Regular cardiac myocyte (primary cell): ENCODE results near the gene DSC3. TPM values are rescaled to one million over a fixed set of nuclear protein-coding genes. Genes with fewer than 3 reads are reported as not detected.

ENCODE experiments used
- total RNA-seq: library from RNA; depleted of rRNA; stranded (reverse); fragments of >200 nt; gene quantifications from 2 replicates; pipeline ENCODE4 v1.2.3, GENCODE V29; 2014

Gene DSC3
- total RNA-seq, result under 0.01 and 0.19 TPM in 2 replicates

GRCh38 chr18:31042406-31043181 is at the start of gene DSC3:
TSS of gene DSC3 (minus strand) at chr18:31042742. CDS start at chr18:31042660, 82 bp downstream.

Other genes with a start within 250 kb of the DSC3 start
- gene DSC2, start 59.7 kb upstream of the DSC3 start, total RNA-seq, result under 0.01 TPM in 2 replicates
- under 0.01 TPM in 1 of 2 replicates, not detected in the other for gene DSC1, start 120.1 kb upstream of the DSC3 start, total RNA-seq